ENCODE results near the gene TTC23L. TPM values are rescaled to one million over a fixed set of nuclear protein-coding genes. Genes with fewer than 3 reads are reported as not detected.
A peak's percentile ranks its signal among the peaks of the same experiment; 100 is the strongest.

TTC23L gene
- total RNA-seq, 1 donor: 0.36 TPM

DNA sequence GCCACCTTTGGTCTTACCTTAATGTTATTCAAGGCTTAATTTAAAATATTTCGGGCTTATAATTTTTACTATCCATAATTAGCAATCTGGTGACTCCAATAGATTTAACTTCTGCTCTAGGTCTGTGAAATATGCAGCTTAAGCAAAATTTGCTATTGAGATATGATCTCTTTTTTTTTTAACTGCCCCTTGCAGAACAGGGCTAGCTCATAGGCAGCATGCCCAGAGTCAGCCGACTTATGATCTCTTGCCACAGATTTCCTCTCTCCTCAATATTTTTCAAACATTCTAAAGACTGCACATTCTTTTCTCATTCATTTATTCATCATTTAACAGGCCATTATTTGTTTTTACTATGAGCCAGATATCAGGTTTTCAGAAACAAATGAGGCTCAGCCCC, 4.5 kb downstream of the TTC23L start:
- peak; percentile 60 for DNase-seq (ENCODE audit: low read depth)
- TF ChIP-seq CTCF (IDR thresholded peaks at IDR 0.05; ENCODE audit: insufficient read depth, low read length): no peak
- no peak overlapping the region for H3K4me3 ChIP-seq (ENCODE audit: low read depth, low read length)

DNA sequence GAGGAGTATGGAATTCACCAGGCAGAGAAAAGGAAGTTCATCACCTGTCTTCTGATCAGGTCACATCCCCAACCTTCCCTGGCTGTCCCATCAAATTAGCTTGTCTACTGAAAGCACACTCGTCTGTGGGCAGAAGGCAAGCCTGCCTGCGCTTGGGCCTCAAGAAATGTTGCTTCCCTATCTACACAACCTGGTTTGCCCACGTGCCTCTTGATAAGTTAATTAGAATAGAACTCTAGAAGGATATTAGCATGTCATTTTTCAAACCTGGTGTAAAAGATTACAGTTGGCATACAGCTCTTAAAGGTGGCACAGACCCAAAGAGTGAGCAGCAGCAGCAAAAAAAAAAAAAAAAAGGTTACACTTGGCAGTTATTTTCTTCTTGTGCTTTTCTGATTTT, 5.1 kb downstream of the TTC23L start:
- no peak overlapping the region for H3K4me3 ChIP-seq (ENCODE audit: low read depth, low read length)
- TF ChIP-seq CTCF (IDR thresholded peaks at IDR 0.05; ENCODE audit: insufficient read depth, low read length): no peak
- no peak for DNase-seq (ENCODE audit: low read depth)

GRCh38 chr5:34844999-34845398, 6.0 kb downstream of the TTC23L start:
- no peak overlapping the region for H3K4me3 ChIP-seq (ENCODE audit: low read depth, low read length)
- TF ChIP-seq CTCF (IDR thresholded peaks at IDR 0.05; ENCODE audit: insufficient read depth, low read length): no peak
- no peak for DNase-seq (ENCODE audit: low read depth)

GRCh38 chr5:34847056-34847455, 8.1 kb downstream of the TTC23L start:
- TF ChIP-seq CTCF (IDR thresholded peaks at IDR 0.05; ENCODE audit: insufficient read depth, low read length): no peak
- DNase-seq (ENCODE audit: low read depth): no peak
- H3K4me3 ChIP-seq (ENCODE audit: low read depth, low read length): no peak overlapping the region

- H3K4me3 ChIP-seq (ENCODE audit: low read depth, low read length): no peak overlapping the region
- no peak for DNase-seq (ENCODE audit: low read depth)
- TF ChIP-seq CTCF (IDR thresholded peaks at IDR 0.05; ENCODE audit: insufficient read depth, low read length): no peak
Measured at GRCh38 chr5:34847552-34847951, 8.6 kb downstream of the TTC23L start.

DNA sequence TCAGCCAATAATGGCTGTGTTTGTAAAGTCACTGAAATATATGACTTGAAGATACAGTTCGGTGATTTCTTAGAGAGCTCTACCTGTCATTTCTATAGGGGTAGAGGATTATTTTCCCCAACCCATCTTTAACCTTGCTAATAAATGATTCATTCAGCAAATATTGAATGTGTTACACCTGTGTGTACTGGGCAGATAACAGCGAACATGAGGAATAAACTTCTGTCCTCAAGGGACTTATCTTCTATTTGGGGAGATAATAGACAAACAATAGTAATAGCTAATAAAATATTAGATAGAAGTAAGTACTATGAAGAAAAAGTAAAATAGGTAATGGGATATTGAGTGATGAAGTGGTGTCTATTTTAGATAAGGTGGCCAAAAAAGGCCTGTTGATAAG, 9.3 kb downstream of the TTC23L start:
- no peak overlapping the region for H3K4me3 ChIP-seq (ENCODE audit: low read depth, low read length)

More for the DNA sequence above, 9.3 kb downstream of the TTC23L start:
- no peak for DNase-seq (ENCODE audit: low read depth)
- no peak for TF ChIP-seq CTCF (IDR thresholded peaks at IDR 0.05; ENCODE audit: insufficient read depth, low read length)
